GM12878 (cell line): ENCODE data around the gene MYOD1.

ENCODE experiments used
- CTCF ChIP-seq, 3 experiments: IDR thresholded peaks in 2 of 3; conservative IDR thresholded peaks in 1 of 3; 2 replicates each; pipeline ENCODE4 v1.5.1; 2011; ENCODE audit warnings: low read depth in 3 of 3, low read length in 3 of 3, mild to moderate bottlenecking in 3 of 3, control low read depth in 2 of 3, moderate library complexity in 2 of 3, inconsistent platforms in 1 of 3, mixed read lengths in 1 of 3; ENCODE audit not compliant: control insufficient read depth in 2 of 3, insufficient read depth in 1 of 3; ENCODE audit errors: extremely low read depth in 1 of 3
- EP300 ChIP-seq, 2 experiments: fragments of 150-350 bp in 1 of 2; IDR thresholded peaks; 2 replicates each; pipeline ENCODE4 v1.6.1; 2011 to 2012; ENCODE audit warnings: low read depth in 2 of 2, low read length in 2 of 2, borderline replicate concordance in 1 of 2, improper control_type of control experiment in 1 of 2, inconsistent platforms in 1 of 2; ENCODE audit not compliant: control insufficient read depth in 1 of 2
- TAF1 ChIP-seq: IDR thresholded peaks from 2 replicates; pipeline ENCODE4 v1.6.1; 2011; ENCODE audit warnings: mild to moderate bottlenecking, low read depth, low read length, borderline replicate concordance
- ZZZ3 ChIP-seq: IDR thresholded peaks from 2 replicates; pipeline ENCODE4 v1.6.1; 2011; ENCODE audit warnings: low read depth; ENCODE audit not compliant: control insufficient read depth, insufficient read length
- TF ChIP-seq, protein P1 (sequence below): IDR thresholded peaks from 2 replicates; pipeline ENCODE4 v1.6.1; 2012; ENCODE audit warnings: low read depth, low read length, improper control_type of control experiment

DNA sequence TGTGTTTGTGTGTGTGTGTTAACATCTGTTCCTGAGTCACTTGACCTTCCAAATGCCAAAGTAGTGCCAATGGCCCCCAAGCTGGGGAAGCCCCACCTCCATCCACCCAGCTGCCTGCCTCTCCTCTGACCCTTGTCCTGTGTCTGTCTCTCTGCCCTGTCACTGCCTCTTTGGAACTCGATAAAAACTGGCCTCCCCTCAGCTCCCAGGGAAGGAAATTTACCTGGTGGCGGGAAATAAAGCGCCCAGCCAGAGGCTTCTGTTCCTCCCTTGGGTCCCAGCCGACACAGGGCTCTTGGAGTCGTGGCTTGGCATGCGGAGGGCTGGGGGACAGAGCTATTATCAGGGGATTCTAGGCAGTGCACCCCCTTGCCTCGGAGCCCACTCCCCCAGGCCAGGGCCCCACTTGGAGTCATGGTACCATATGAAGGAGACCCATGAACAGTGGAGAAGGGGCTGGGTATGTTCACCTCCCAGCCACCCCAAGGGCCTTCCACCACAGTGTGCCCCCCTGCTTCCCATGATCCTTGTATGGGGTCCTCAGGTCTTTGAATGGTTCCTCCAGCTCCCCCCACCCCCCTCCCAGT, 21.4 kb downstream of the MYOD1 start:
- TF ChIP-seq ZZZ3: no peak
- TF ChIP-seq, protein P1, sequence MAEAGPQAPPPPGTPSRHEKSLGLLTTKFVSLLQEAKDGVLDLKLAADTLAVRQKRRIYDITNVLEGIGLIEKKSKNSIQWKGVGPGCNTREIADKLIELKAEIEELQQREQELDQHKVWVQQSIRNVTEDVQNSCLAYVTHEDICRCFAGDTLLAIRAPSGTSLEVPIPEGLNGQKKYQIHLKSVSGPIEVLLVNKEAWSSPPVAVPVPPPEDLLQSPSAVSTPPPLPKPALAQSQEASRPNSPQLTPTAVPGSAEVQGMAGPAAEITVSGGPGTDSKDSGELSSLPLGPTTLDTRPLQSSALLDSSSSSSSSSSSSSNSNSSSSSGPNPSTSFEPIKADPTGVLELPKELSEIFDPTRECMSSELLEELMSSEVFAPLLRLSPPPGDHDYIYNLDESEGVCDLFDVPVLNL: no peak
- TF ChIP-seq EP300 (IDR thresholded peaks at IDR 0.05; ENCODE audit: borderline replicate concordance in 1 of 2, control insufficient read depth in 1 of 2, low read depth in 2 of 2, low read length in 2 of 2): no peak
- no peak for TF ChIP-seq TAF1
- no peak for TF ChIP-seq CTCF (IDR thresholded peaks at IDR 0.05 in 2 of 3, conservative IDR thresholded peaks at IDR 0.05 in 1 of 3; ENCODE audit: control insufficient read depth in 2 of 3, extremely low read depth in 1 of 3, insufficient read depth in 1 of 3, low read depth in 3 of 3, low read length in 3 of 3)
